ENCODE data around the gene ASB3. TPM values are rescaled to one million over a fixed set of nuclear protein-coding genes. Genes with fewer than 3 reads are reported as not detected.
"Not testable (repeated sequence)": the region's sequence is repeated elsewhere in the genome, so short reads cannot be mapped to it uniquely, and the experiment has no call there.

The ASB3 gene
- total RNA-seq, 2 experiments from 2014 or later = 27.6 to 30.1 TPM

DNA sequence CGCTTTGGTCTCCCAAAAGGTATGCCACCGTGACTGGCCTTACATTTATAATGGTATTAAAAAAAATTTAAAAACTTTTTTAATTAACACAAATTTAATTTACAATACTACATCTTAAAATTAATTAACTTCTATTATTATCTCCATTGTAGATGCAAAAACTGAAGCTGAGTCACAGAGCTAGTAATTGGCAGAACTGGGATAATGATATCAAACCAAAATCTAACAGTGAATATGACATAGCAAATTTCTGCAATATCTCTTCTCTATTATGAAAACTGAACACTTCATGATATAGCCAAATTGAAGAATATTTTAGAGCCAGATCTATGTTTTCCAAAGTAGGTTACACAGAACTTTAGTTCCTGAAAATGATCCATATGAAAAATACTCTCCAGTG lies 85.5 kb downstream of the ASB3 start:
- ATAC-seq = no peak
- no peak overlapping the region for H3K4me3 Mint-ChIP-seq
- H3K27me3 Mint-ChIP-seq = no peaks in the 10 kb centered on the region
- peaks cover 6% of the 10 kb centered on the region for H3K9me3 Mint-ChIP-seq (ENCODE audit: low read depth)
- CTCF ChIA-PET = no interaction called here
- no peaks in the 10 kb centered on the region for H3K4me1 Mint-ChIP-seq
- DNase-seq = no peak
- no peak overlapping the region for H3K27ac Mint-ChIP-seq
- peaks cover 40% of the 10 kb centered on the region for H3K36me3 Mint-ChIP-seq

GRCh38 chr2:53697686-53698085 lies 89.1 kb downstream of the ASB3 start:
- Mint-ChIP-seq H3K4me3 (no peak overlapping the region), H3K36me3 (peaks cover 38% of the 10 kb centered on the region), H3K27ac (no peak overlapping the region), H3K4me1 (no peaks in the 10 kb centered on the region), H3K27me3 (no peaks in the 10 kb centered on the region), H3K9me3 (ENCODE audit: low read depth) (peaks cover 6% of the 10 kb centered on the region)
- ATAC-seq (no peak), DNase-seq (no peak)
- CTCF ChIA-PET = no interaction called here

GRCh38 chr2:53697092-53697491 lies 89.7 kb downstream of the ASB3 start:
- CTCF ChIA-PET = no interaction called here
- H3K27me3 Mint-ChIP-seq = no peaks in the 10 kb centered on the region
- H3K27ac Mint-ChIP-seq = no peak overlapping the region
- H3K4me3 Mint-ChIP-seq = no peak overlapping the region
- H3K4me1 Mint-ChIP-seq = no peaks in the 10 kb centered on the region
- peaks cover 40% of the 10 kb centered on the region for H3K36me3 Mint-ChIP-seq
- ATAC-seq = no peak
- H3K9me3 Mint-ChIP-seq (ENCODE audit: low read depth) = peaks cover 6% of the 10 kb centered on the region
- no peak for DNase-seq

GRCh38 chr2:53695575-53695974 lies 91.2 kb downstream of the ASB3 start:
- ATAC-seq (no peak), DNase-seq (no peak)
- no peak overlapping the region for H3K4me3 Mint-ChIP-seq
- H3K27ac Mint-ChIP-seq = no peak overlapping the region
- H3K36me3 Mint-ChIP-seq = peaks cover 46% of the 10 kb centered on the region
- H3K27me3 Mint-ChIP-seq = no peaks in the 10 kb centered on the region
- peaks cover 6% of the 10 kb centered on the region for H3K9me3 Mint-ChIP-seq (ENCODE audit: low read depth)
- CTCF ChIA-PET = no interaction called here
- peaks cover 5% of the 10 kb centered on the region for H3K4me1 Mint-ChIP-seq

DNA sequence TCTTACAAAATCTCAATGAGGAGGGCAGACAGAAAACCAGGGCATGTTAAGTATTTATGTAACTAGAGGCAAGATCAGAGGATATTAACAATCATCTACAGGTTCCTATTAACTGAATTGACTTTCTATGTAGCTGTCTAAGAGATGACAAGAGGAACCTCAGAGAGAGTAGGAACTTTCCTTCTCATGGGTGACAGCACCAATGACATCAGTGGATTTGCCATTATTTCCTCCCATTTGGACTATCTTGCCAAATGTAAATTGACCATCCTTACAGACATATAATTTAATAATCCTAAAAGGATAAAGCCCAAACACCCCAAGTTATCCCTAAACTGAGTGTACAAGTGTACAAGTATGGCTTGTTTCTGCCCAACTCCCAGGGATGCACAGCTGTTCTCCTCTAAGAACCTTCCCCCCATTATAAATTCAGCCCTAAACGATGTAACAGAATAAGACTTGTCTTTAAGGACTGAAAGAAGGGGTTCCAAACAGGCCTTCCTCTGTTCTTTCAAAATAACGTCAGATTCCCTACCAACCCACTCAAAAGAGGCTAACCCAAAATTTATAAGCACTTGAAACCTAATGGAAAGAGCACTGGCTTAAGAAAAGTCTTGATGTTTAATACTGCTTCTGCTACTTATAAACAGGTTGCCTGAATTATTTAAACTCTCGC lies 92.5 kb downstream of the ASB3 start:
- Mint-ChIP-seq H3K27ac (no peak overlapping the region), H3K4me1 (peaks cover 5% of the 10 kb centered on the region), H3K9me3 (ENCODE audit: low read depth) (peaks cover 4% of the 10 kb centered on the region), H3K27me3 (no peaks in the 10 kb centered on the region), H3K4me3 (no peak overlapping the region), H3K36me3 (peaks cover 34% of the 10 kb centered on the region)
- ATAC-seq (no peak), DNase-seq (no peak)
- CTCF ChIA-PET = interaction anchor here (0.6 kb wide), 1 partner anchor 130 kb away, joined by 3 read pairs; no protein-coding TSS in a partner anchor

DNA sequence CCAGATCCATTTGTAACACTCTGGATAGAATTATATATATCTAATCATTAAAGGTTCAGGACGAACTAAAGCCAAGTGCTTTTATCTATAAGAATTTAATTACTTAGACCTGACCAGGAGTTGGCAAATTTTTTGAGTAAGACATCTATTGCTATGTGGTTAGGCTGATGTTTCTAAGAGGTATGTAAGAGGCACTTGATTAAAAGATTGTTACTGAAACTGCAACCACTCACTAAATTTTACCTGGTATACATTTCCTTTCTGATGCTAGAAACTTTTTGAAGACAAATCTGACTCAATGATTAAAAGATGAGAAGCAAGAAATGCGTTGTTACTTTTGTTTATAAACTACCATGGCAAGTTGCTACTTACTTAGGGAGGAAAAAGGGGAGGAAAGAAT lies 95.9 kb downstream of the ASB3 start:
- Mint-ChIP-seq H3K4me1 (peaks cover 5% of the 10 kb centered on the region), H3K36me3 (peaks cover 25% of the 10 kb centered on the region), H3K4me3 (no peak overlapping the region), H3K27ac (no peak overlapping the region), H3K27me3 (no peaks in the 10 kb centered on the region), H3K9me3 (ENCODE audit: low read depth) (no peaks in the 10 kb centered on the region)
- no peak for ATAC-seq
- DNase-seq = no peak
- CTCF ChIA-PET = no interaction called here

DNA sequence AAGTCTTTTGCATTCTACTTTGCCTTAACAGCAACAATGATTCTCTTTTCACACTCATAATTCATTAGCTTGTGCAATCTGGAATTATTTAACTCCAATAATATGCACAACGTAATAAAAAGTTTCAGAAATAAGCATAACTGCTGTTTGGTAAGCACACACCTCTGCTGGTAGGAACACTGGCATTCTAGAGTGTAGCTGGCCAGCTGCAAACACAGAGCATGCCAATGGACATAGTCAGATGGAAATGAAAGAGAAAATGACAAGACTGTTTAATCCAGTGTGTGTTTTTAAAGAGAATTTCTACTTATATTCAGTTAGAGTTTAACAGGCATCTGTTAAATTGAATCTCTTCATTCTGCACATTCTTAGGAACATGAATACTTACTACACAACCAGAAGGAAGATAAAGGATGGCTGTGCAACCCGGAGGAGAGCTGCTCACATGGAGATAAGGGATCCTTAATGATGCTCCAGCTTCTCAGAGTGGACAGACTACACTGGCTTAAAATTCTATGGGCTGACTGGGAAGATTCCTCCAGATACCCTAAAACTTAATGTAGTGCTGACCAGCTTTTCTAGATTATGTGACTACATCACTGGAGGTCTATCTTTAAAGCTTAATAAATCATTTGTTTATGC lies 113.8 kb downstream of the ASB3 start:
- H3K4me3 Mint-ChIP-seq = no peak overlapping the region
- H3K27me3 Mint-ChIP-seq = no peaks in the 10 kb centered on the region
- ATAC-seq (no peak), DNase-seq (no peak)
- CTCF ChIA-PET = no interaction called here
- no peaks in the 10 kb centered on the region for H3K4me1 Mint-ChIP-seq
- no peaks in the 10 kb centered on the region for H3K9me3 Mint-ChIP-seq (ENCODE audit: low read depth)
- H3K36me3 Mint-ChIP-seq = peaks cover 10% of the 10 kb centered on the region
- no peak overlapping the region for H3K27ac Mint-ChIP-seq

DNA sequence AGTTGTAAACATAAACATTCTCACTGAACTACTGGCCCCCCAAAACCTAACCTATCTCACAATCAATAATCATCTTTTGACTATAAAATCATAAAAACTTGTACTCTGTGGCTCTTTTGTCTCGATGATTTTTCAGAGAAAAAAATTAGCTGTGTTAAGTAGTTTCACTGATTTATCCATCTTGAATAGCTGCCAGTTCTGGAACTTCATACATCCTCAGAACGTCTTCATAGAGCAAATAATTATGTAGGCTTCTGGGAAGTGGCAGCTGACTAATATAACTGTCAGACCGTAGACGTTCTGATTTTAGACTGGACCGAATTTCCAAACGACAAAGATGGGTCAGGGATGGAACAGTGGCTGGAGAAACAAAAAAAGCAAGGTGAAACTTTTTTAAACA lies 116.4 kb downstream of the ASB3 start:
- Mint-ChIP-seq H3K4me3 (no peak overlapping the region), H3K9me3 (ENCODE audit: low read depth) (no peaks in the 10 kb centered on the region), H3K36me3 (peaks cover 18% of the 10 kb centered on the region), H3K27me3 (no peaks in the 10 kb centered on the region), H3K27ac (no peak overlapping the region), H3K4me1 (no peaks in the 10 kb centered on the region)
- no peak for DNase-seq
- CTCF ChIA-PET = no interaction called here
- no peak for ATAC-seq

DNA sequence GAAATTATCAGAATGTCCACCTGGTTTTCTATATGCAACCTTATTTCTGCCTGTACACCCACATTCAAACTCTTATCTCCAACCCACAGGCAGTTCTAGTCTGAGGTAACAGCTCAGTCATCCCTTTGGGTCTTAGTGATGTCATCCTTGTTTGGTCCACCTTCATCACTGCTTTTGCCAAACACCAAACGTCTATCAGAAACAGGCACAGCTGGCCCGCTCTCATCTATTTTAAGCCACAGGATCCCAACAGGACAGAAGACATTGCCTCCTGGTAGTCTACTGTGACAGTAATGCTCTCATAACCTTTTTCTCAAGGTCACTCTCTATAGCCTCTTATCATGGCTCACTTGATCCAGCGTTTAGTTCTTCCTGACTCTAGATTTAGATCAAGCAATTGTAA lies 118.1 kb downstream of the ASB3 start:
- CTCF ChIA-PET = no interaction called here
- no peak for ATAC-seq
- Mint-ChIP-seq H3K27me3 (no peaks in the 10 kb centered on the region), H3K4me3 (no peak overlapping the region), H3K27ac (no peak overlapping the region), H3K9me3 (ENCODE audit: low read depth) (peaks cover 3% of the 10 kb centered on the region), H3K4me1 (no peaks in the 10 kb centered on the region), H3K36me3 (peaks cover 23% of the 10 kb centered on the region)
- DNase-seq = no peak

DNA sequence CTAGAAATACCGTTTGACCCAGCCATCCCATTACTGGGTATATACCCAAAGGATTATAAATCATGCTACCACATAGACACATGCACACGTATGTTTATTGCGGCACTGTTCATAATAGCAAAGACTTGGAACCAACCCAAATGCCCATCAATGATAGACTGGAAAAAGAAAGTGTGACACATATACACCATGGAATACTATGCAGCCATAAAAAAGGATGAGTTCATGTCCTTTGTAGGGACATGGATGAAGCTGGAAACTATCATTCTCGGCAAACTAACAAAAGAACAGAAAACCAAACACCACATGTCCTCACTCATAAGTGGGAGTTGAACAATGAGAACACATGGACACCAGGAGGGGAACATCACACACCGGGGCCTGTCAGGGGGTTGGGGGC lies 119.6 kb downstream of the ASB3 start:
- H3K9me3 Mint-ChIP-seq (ENCODE audit: low read depth); H3K4me3 Mint-ChIP-seq; H3K27me3 Mint-ChIP-seq; DNase-seq; CTCF ChIA-PET; ATAC-seq; H3K27ac Mint-ChIP-seq; H3K4me1 Mint-ChIP-seq: not testable (repeated sequence)
- peaks cover 26% of the 10 kb centered on the region for H3K36me3 Mint-ChIP-seq

DNA sequence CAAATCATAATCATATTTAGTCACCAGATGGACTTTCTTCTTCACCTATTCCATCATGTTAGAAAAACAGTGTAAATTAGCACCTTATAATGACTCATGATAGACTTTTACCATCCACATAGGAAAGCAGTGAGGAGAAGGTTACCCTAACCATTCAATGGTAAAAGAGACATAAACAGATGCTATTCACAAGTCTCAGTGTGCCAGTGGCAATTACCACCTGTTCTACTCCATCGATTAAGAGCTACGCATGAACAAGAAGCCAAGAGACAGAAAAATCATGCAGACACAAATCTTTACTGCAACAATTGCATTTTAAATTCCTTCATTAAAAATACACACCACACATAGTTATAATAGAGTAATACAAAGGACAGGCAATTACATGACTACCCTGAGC lies 125.9 kb downstream of the ASB3 start:
- DNase-seq = no peak
- no peak for ATAC-seq
- no peaks in the 10 kb centered on the region for H3K4me1 Mint-ChIP-seq
- no peaks in the 10 kb centered on the region for H3K27me3 Mint-ChIP-seq
- no peak overlapping the region for H3K27ac Mint-ChIP-seq
- H3K4me3 Mint-ChIP-seq = no peak overlapping the region
- peaks cover 10% of the 10 kb centered on the region for H3K36me3 Mint-ChIP-seq
- CTCF ChIA-PET = no interaction called here
- H3K9me3 Mint-ChIP-seq (ENCODE audit: low read depth) = peaks cover 3% of the 10 kb centered on the region

- H3K4me1 Mint-ChIP-seq; H3K4me3 Mint-ChIP-seq; CTCF ChIA-PET; H3K9me3 Mint-ChIP-seq (ENCODE audit: low read depth); H3K36me3 Mint-ChIP-seq; ATAC-seq; H3K27ac Mint-ChIP-seq; DNase-seq; H3K27me3 Mint-ChIP-seq: not testable (repeated sequence)
Observed at GRCh38 chr2:53658474-53658873, 128.3 kb downstream of the ASB3 start.

DNA sequence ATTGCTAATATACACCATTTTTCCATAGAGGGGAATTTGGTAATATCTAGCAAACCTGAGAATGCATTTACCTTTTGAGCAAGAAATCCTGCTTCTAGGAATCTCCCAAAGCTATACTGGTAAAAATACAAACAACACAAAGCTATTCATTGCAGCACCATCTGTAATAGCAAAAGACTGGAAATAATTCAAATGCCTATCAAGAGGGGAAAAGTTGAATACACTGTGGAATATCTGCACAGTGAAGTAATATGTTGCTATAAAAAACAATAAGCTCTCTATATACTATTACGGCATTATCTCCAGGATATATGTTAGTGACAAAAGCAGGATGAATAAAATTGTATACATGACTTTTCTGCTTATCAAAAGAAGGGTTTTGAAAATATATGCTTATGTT lies 131.5 kb downstream of the ASB3 start:
- H3K9me3 Mint-ChIP-seq (ENCODE audit: low read depth) = no peaks in the 10 kb centered on the region
- no peaks in the 10 kb centered on the region for H3K4me1 Mint-ChIP-seq
- DNase-seq (no peak), ATAC-seq (no peak)
- H3K4me3 Mint-ChIP-seq = no peak overlapping the region
- H3K27me3 Mint-ChIP-seq = no peaks in the 10 kb centered on the region
- CTCF ChIA-PET = no interaction called here
- no peak overlapping the region for H3K27ac Mint-ChIP-seq
- peaks cover 3% of the 10 kb centered on the region for H3K36me3 Mint-ChIP-seq

GRCh38 chr2:53654396-53654795 lies 132.4 kb downstream of the ASB3 start:
- no peaks in the 10 kb centered on the region for H3K27me3 Mint-ChIP-seq
- no peak overlapping the region for H3K4me3 Mint-ChIP-seq
- no peaks in the 10 kb centered on the region for H3K36me3 Mint-ChIP-seq
- no peak for DNase-seq
- no peaks in the 10 kb centered on the region for H3K4me1 Mint-ChIP-seq
- no peak for ATAC-seq
- CTCF ChIA-PET = no interaction called here
- no peak overlapping the region for H3K27ac Mint-ChIP-seq
- H3K9me3 Mint-ChIP-seq (ENCODE audit: low read depth) = no peaks in the 10 kb centered on the region
